ENCODE measurements around the gene SLC5A10.

The SLC5A10 gene

DNA sequence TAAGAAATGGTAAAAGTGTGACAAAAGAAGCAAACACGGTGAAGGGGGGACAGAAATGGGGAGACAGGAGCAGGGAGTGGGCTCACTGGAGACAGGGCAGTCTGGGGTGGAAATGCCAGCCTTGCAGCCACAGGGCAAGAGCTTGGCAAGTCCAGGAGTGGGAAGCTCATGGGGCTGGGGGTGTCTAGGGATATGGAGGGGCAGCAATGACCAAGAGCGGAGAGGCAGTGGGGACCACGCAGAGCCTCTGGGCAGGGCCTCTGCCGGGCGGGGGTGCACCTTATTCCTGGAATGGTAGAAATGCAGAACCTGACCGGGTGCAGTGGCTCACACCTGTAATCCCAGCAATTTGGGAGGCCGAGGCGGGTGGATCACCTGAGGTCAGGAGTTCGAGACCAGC is 12.6 kb downstream of the SLC5A10 start:
- DNase-seq (ENCODE audit: low read depth): no peak

DNA sequence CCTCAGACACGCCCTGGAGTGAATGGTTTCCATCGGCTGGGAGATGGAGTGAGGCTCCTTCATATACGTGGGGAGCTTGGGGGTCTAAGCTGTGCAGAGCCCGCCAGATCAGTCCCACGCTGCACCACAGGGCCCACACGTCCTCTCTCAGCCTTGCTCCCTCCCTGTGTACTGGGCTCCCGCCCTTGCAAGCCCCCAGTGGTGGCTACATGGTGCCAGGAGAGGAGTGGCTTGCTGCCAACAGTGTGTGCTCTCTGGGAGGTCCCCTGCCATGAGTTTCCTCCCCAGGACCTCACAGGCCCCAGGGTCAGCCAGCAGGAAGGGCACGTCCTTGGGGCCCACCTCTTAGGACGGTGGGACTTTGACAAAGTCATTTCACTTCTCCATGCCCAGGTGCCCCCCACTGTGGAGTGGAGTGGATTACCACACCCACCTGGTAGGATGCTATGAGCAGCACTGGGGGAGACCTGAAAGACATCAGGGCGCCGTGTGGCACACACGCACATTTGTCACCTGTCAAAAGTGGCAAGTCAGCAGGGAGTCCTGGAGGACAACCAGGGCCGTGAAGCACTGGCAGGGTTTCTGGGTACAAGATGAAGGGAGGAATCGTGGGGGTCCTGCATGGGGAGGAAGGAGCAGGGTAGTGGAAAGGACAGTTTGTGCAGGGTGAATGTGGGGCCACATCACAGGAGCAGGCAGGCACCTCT is 13.7 kb downstream of the SLC5A10 start:
- no peak for DNase-seq (ENCODE audit: low read depth)

DNA sequence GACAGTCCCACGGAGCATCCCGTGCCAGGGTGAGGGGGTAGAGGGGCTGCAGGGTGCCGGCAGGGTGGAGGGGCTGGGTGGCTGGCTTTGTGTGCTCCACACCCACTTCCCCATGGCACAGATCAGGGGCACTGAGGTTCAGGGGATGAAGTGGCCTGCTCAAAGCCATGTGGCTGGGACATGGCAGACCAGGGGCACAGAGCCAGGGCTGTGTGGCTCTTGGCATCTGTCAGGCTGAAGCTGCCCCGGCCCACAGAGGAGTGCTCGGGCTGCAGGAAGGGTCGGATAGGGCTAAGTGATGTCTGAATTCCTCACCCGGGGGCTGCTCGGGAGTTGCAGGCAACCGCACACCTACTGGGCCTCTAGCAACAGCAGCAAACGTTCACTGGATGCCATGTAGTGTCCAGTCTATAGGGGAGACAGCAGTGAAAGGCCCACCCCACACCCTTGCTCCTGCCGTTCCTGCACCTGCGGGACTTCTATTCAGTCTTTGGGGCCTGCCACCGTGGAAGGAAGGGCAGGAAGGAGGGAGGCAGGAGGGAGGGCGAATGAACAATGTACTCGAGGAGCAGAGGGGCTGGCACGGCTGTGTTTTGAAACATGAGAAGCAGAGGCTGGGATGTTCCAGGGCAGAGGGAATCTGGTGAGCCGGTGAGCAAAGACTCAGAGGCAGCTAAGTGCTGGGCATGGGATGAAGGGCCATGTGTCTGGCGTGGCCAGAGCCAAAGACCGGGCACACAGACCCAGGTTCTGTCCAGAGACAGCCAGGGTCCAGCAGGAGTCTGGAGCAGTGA is 15.1 kb downstream of the SLC5A10 start:
- no peak for DNase-seq (ENCODE audit: low read depth)

DNA sequence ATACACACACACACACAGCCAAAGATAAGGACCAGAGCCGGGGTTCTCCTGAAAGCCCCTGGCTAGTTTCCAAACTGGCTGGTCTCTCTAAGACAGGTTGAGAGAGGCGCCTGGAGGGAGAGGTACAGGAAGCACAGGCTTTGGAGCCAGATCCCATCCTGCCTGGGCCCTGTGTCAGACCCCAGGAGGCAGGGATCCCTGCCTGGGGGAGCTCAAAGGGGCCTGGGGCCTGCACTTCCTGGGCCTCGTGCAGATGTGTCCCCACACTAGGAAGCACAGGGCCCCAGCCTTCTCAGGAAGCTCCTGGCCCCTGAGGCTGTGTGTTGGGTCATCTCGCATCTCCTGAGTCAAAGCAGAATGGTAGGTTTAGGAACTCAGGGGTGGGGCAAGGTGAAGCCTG is 16.0 kb downstream of the SLC5A10 start:
- DNase-seq (ENCODE audit: low read depth): no peak

DNA sequence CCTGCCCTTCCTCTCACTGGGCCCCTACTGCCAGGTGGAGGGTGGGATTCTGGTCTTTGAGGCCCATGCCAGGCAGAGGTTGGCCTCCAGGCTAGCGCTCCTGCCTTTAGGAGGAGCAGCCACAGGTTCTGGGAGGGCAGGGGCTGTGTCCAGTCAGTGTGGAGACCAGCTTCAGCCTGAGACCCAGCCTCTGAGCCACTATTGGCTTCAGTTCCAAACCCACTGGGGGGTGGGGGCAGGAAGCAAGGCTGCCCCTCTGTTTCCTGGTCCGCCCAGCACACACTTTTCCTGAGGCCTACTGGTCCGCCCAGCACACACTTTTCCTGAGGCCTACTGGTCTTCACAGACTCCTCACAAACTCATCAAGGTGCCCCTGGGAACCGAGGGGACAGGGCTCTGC is 16.4 kb downstream of the SLC5A10 start:
- no peak for DNase-seq (ENCODE audit: low read depth)

DNA sequence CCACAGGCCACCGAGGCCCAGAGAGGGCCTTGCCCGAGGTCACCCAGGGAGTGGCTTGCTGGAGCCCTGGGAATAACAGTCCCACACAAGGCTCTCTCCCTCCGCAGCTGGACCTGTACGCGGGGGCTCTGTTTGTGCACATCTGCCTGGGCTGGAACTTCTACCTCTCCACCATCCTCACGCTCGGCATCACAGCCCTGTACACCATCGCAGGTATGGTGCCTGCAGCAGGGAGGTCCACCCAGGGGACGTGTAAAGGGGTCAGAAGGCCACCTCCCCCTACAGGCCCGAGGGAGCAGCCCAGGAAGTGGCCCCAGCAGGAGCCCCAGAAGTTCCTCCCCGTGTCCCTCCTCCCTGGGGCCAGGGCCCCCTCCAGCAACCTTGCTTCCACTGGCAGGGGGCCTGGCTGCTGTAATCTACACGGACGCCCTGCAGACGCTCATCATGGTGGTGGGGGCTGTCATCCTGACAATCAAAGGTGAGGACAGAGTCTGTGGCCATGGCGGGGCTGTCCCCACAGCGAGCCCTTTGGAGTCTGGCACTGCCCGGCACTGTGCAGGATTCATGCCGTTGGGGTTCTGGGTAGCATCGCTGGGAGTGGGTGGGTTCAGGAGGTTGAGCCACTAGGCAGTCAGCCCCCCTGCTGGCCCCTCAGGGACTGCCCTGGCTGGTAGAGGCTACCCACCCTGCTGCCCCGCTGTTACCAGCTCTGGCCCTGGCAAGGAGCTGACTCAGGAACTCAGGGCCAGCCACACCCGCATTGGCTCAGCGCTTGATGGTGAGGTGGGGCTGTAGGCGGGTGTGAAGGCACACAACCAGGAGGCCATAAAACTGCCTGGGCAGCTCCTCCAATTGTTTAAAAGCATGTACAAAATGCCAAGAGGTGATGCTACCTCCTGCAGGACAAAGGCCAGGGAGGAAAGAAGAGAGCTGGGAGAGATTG is 17.3 kb downstream of the SLC5A10 start:
- DNase-seq (ENCODE audit: low read depth): no peak

DNA sequence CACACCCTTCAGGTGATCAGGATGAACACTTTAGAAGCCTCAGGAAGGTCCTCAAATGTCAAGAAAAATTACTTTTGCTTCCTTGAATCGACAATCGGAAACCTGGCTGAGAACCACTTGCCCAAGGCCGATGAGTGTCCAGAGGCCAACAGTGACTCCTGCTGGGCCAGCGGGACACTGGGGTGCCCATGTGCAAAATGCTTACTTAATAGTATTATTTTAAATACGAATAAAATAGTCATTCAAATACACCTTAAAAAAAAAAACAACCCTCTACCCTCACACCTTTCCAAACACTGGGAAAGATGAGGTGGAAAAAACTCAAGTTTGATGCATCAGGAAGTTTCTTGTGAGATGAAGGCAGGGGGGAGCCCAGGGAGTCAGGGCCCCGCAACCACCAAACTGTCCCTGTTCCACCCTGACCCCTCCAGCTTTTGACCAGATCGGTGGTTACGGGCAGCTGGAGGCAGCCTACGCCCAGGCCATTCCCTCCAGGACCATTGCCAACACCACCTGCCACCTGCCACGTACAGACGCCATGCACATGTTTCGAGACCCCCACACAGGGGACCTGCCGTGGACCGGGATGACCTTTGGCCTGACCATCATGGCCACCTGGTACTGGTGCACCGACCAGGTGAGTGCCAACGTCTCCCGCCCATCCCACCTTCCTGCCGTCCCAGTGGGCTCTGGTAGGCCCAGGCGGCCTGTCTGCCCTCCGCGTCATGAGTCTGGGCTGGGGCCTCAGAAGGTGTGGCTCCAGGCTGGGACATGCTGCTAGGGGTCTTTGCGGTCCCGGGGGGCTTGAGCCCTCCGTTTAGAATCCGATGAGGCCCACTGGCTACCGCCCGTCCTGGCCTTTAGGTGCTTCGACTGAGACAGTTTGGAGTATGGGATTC is 18.9 kb downstream of the SLC5A10 start:
- DNase-seq (ENCODE audit: low read depth): no peak

DNA sequence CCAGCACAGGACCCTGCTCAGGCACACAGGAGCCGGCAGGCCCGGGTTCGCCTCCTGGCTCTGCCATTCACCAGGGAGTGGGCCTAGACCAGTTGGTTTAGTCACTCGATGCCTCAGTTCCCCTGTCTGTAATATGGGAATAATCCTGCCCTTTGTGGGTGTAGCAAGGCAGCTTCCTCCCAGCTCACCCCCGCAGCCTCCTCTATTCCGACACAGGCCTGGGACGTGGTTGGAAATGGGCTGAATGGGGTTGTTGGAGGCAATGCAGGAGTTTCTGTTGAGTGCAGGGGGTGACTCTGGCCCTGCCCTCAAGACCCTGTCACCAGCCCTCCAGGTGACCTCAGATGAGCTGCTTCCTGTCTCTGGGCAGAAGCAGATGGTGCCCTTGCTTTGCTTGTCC is 19.8 kb downstream of the SLC5A10 start:
- no peak for DNase-seq (ENCODE audit: low read depth)

DNA sequence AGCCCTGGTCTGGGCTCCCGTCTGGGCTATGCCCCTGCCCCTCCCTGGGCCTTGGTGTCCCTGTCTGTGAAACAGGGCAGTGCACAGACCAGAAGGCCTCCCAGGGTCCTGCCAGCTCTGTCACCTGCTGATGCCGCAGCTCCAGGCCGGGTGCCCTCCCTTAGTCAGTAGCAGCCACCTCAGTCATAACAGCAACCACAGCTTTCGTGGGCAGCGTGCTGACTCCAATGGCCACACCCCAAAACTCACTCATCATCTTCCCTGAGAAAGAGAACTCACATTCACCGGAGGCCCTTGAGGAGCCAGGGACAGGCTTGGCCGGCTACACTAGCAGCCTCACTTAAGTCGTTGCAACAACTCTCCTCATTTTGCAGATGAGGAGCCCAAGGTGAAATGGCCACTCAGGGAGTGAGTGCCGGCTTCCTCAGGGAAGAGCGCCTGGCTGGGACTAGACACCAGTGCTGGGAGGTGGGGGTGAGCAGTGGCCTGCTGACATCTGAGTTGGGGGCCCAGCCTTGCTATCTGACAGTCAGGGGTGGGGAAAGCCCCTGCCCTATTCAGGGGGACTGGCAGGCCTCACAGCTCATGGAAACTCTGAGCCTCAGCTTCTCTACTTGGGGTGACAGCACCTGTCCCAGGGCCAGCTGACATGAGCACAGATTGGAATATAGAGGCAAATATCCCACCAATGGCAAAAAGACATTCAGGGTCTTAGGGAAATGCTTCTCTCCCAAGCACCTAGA is 22.6 kb downstream of the SLC5A10 start:
- DNase-seq (ENCODE audit: low read depth): no peak

DNA sequence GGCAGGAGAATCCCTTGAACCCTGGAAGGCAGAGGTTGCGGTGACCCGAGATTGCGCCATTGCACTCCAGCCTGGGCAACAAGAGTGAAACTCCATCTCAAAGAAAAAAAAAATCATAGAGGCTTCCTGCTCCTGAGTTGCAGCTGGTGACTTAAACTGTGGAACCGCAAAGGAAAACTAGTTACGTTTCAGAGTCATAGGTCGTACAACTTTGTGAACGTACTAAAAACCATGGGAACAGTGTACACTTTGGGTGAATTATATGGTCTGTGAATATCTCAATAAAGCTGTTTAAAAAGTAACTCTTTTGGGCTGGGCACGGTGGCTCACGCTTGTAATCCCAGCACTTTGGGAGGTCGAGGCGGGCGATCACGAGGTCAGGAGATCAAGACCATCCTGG is 23.6 kb downstream of the SLC5A10 start:
- DNase-seq (ENCODE audit: low read depth): no peak

DNA sequence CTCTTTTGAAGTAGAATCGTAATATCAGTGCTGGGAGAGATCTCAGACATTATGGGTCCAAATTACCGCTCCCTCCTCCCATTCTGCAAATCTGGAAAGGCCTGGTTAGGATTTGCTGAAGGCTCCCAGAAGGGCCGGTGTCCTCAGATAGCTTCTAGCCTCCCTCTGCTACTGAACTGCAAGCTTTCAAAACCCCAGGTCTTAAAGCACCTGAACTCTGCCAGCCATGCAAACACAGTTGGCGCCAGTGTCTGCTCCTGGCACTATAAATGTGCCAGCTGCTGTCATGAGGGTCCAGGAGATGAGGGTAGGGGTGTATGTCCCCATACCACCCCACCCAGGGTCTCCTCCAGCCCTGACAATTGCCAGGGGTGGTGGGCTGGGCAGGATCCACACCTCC is 24.2 kb downstream of the SLC5A10 start:
- no peak for DNase-seq (ENCODE audit: low read depth)

DNA sequence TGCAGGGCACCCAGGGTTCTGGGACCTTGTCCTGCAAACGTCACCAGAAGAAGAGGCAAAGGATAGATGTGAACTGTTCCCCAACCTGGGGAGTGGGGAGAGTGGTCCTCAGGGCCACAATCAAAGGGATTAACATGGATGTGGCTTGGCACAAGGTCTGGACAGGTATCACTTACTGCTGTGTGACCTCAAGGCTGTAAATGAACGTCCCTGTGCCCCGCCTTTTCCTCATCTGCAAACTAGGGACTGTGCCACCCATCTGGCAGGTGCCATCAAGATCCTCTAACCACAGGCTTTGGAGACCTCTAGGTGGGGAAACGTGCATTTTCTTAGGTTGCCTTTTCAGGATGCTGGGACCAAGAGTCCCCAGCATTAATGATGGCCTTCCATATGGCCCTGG is 25.1 kb downstream of the SLC5A10 start:
- no peak for DNase-seq (ENCODE audit: low read depth)

DNA sequence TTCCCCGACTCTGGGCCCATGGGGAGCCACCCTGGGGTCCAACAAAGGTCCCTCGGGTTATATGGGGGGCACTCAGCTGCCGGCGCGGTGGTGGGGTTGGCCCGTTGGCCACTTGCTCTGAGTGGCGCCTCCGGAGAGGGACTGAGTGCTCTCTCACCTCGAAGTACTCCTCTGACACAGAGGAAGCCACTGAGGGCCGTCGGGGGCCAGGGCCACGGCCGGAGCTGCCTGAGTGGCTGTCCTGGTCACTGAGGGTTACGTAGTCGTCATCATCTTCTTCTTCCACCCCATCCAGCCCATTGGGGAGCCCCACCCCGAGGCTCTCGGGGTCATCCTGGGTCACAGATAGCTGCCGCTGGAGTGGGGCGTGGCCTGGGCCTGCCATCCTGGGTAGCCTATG is 25.7 kb downstream of the SLC5A10 start:
- no peak for DNase-seq (ENCODE audit: low read depth)

DNA sequence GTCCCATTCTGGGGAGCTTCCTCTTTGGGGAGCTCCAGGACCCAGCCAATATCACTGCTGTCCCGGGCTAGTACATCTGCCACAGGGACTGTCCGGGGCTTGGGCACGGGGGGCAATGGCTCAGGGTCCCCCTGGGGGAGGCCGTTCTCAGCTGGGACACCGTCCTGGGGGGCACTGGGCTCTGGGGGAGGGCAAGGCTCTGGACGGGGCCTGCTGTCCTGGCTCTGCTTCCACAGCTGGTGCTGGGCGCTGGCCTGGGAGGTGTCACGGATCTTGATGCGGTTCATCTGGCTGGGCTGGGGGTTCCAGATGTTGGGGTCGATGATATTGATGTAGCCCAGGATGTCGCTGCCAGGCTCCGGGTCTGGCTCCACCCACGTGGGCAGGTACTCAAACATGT is 26.1 kb downstream of the SLC5A10 start:
- DNase-seq (ENCODE audit: low read depth): no peak

DNA sequence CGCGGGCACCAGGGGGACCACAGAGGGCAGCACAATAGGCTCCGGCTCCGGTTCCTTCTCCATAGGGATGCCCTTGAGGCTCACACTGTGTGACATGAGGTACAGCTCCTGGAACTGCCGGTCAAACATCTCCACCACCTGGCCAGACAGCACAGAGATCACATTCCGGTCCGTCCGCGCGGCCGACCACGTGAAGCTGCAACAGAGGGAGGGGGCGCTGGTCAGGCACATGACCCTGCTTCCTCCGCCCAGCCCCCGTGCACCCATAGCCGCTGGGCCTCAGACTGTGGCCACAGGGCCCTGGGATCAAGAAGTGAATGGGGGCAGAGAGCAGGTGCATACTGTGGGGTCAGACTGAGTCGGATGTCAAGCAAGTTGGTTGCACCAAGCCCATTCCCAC is 26.7 kb downstream of the SLC5A10 start:
- no peak for DNase-seq (ENCODE audit: low read depth)

DNA sequence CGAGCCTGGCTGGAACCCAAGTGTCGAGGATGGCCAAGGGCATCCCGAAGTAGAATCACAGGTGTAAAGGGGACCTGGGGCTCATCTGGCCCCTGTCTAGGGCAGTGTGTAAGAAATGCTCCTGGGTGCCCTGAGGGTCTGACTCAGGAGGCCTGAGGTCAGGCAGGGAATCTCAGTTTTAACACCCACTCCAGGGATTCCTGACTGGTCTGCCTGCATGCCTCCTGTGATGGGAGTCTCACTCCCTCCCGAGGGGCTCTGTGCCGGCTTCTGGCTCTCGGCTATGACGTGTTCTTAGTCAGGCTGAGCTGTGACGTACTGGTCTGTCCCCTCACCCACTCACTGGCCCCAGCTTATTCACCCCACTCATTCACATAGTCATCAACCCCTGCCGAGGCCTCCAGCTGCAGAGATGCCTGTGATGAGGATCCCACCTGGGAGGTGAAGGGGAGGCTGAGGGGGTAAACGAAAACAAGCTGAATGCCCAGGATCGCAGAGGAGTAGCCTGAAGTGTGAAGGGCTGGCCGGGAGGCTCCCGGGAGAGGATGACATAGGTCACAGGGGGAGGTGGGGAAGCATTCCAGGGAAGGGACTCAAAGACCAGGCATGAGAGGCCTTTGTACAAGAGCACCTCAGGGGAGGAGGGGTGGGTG is 28.8 kb downstream of the SLC5A10 start:
- no peak for DNase-seq (ENCODE audit: low read depth)

DNA sequence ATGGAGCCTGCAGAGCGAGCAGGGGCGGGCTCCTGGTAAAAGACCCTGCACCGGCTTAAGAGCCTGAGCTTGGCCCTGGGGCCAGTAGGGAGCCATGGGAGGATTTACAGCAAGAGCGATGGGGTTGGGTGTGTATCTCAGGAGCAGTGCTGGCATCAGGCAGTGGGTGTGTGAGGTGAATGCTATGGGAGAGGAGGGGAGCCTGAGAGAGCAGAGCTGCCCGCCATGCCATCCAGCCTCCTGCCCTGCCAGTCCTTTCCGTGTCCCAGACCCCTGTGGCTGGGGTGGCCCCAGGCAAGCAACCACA is 29.3 kb downstream of the SLC5A10 start:
- DNase-seq (ENCODE audit: low read depth): no peak

DNA sequence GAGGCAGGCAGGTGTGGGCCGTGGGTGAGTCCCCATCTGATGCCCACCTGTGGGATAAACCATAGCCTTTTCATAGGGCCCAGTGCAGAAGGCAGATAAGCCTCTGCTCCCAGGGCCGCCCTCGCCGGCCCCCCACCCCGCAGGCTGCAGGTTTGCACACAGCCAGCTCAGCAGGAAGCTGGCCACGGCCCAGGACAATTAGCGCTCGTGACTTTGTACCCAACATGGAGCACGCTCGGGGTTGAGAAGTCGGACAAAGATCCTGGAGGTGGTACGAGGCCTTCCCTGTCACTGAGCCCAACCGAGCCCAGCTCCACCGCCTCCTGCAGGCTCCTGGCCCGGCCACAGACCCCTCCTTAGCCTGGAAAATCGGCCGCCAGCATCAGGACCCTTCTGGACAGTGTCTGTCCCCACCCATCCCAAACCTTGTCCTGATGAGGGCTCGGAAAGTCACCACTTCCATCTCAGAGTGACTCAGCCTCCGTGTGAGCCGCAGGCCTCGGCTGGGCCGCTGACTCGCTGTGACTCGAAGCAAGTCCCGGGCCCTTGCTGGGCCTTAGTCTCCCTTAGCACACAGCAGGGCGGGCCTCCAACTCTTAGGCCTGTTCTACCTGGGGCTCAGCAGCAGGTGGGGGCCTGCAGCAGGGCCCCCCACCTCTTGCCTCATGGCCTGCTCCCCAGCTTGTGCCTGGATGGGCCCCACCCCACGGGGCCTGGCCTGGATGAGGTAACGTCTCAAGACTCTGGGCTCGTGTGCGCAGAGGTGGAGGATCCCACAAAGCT is 29.9 kb downstream of the SLC5A10 start:
- DNase-seq (ENCODE audit: low read depth): no peak

DNA sequence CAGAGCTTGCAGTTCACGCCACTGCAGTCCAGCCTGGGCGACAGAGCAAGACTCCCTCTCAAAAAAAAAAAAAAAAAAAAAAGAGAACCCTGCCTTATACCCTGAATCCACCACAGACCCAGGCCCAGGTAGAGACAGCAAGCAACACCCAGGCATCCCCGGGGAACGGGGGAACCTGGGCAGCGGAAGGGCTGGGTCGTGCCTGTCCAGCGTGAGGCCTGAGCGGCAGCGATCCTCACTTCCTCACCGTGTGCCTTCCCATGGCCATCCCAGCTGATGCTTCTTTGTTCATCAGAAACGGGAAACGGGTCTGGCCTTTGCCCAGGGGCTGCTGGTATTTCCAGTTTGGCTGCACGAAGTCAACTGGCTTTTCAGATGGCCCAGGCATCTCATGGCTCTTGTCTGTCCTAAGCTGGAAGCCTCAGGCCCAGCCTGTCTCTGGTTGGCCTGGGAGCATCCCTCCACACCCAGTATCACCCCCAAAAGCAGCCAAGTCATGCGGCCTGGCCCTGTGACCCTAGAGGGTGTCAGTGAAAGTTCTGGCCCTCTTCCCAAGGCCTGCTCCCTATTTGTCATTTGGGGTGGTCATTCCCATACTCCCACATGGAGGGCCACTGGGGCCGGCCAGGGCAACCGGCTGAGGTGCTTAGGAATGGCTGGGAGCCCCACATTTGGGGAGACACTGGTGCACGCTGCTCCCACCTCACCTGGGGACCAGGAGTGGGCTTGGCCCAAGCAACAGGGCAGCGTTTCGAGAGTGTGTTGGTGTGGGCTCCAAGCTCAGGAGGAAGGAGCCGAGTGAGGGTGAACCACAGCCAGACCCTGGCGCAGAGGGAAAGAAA is 32.5 kb downstream of the SLC5A10 start:
- no peak for DNase-seq (ENCODE audit: low read depth)

All from stimulated activated CD8-positive, alpha-beta memory T cell treated with anti-CD3 and anti-CD28 coated beads, Interleukin-7, amount 100 ng/mL, for 24 hours (primary cell).